Measurements from ENCODE around the gene CPVL.

The CPVL gene

DNA sequence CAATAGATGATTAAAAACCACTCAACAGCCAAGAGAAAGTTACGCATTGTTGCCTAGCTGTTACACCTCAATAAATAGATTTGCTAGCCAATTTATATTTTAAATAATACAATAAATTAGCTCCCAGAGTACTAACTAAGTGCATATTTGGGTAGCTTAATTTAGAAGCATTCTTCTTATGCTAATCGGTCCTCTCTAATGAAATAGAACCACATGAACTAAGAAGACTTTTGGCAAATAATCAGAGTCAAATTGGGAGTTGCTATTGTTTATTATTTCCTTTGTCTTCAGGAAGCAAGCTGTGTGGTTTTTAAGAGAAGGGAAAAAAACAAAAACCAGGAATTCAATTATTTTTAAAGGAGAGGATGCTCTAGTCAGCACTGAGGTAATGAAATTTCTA, 139.2 kb downstream of the CPVL start:
- DNase-seq (ENCODE audit: low read depth in 4 of 4, low spot score in 1 of 4), result no peak

DNA sequence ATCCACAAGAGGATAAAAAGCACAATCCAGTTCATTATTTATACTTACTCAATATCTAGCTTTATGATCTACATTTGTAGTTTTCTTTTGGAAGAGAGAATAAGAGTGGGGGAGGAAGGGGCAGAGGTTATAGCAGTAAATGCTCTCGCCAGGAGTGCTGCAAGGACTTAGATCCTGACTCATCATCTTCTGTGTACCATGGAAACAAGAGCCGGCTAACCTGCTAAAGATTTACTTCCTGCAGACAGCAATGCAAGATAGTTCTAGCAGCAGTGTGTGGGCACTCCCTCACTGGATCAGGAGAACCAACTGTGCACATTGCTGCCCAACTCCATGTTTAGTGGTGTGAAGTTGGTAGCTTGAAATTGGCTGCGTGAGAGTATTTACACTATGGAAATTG, 140.5 kb downstream of the CPVL start:
- no peak for DNase-seq (ENCODE audit: low read depth in 4 of 4, low spot score in 1 of 4)

DNA sequence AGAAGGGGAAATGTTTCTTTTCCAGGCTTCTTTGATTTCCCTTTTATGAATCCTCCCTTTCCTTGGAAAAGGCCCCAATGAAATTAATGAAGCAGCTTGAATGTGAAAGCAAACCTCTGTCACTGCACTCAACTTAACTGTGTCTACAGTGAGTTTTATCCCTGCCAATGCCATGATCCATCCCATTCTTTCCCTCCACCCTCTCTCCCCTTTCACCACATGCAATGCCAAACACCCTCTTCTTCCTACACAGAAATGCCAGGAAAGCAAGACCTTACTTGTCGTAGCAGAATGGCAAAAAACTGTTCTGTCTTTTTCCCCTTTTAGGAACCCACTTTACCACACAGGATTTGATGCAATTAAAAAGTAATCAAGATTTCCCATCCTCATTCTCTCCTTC, 140.9 kb downstream of the CPVL start:
- DNase-seq (ENCODE audit: low read depth in 4 of 4, low spot score in 1 of 4), result no peak

DNA sequence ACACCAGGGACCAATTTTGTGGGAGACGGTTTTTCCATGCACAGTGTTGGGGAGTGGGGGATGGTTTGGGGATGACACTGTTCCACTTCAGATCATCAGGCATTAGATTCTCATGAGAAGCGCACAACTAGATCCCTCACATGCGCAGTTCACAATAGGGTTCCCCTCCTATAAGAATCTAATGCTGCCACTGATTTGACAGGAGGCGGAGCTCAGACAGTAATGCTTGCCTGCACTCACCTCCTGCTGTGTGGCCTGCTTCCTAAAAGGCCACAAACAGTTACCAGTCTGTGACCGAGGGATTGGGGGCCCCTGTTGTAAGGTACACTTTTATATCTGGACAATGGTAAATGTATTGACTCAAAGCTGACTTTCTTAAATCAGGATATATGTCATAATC, 142.6 kb downstream of the CPVL start:
- no peak for DNase-seq (ENCODE audit: low read depth in 4 of 4, low spot score in 1 of 4)

DNA sequence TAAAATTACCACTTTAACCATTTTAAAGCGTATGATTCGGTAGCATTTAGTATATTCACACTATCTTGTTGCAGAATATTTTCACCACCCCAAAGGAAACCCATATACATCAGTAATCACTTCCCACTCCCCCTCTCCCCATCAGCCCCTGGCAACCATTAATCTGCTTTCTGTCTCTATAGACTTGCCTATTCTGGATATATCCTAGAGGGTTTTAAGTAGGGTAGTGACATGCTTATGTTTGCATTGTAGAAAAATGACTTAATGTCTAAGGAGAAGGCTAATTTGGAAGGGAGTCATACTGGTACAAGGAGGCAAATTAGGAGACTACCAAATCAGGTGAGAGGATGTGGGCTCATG, 145.6 kb downstream of the CPVL start:
- no peak for DNase-seq (ENCODE audit: low read depth in 4 of 4, low spot score in 1 of 4)

DNA sequence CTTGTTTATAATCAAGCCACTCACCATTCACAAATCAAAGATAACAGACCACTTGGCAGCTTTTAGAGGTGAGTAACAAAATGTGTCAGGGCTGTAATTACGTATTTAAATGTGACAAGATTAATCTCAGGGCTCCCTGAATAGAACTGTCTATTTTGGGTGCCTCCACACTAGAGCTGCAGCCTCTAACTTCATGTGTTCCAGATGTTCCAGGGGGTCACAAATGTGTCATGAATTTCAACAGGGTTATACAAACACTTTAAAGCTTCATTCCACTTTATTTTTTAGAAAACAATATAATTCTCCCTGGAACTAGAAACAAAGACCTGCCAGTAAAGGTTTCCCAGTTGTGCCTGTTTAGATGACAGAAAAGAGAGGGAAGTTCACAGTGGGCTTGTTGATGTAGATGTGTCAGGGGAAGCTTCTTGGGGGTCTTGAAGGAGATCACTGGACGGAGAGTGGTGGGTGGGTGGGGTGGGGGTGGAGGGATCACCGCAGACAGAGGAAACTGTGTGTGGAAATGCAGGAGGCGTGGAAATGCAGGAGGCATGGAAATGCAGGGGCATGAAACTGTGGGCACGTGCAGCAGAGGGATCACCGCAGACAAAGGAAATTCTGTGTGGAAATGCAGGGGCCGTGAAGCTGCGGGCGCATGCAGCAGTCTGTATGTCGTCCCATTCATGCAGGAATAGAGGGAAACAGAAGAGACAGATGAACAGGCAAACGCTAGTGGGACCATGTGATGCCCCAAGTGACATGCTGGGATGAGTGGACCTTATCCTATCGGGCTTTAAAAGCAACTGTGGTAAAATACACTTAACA, 146.2 kb downstream of the CPVL start:
- no peak for DNase-seq (ENCODE audit: low read depth in 4 of 4, low spot score in 1 of 4)

DNA sequence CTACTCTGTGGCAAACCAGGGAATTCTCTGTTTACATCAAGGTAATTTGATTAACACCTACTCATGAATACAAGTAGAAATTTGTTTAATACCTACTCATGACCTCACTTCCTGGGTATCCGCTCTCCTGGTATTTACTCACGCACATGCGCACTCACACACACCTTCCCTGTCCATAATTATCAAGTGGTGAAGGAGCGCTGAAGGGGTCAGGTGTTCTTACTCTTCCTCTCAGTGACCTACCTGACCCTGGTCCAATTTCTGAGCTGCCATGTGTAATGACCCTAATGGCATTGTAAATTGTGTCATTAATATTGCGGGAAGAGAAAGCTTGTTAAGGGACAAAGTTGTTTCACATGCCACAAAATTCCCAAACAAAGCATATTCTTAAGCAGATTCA, 146.9 kb downstream of the CPVL start:
- no peak for DNase-seq (ENCODE audit: low read depth in 4 of 4, low spot score in 1 of 4)

DNA sequence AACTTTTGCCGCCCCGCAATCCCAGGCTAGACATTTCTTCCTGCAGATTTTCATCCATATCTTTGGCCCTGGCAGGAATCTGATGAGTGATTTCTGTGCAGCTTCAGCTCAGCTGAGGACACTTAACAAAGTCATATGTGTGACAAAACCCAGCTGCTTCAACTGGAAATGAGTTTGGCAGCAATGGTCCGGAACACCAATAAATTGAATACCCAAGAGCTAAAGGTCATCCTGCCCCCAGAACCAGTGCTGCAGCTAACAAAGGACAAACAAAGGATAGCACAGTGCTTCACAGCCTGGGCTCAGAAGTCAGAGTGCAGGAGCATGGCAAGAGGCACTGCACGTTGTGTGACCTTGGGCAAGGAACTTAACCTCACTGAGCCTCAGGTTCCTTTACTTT, 148.2 kb downstream of the CPVL start:
- no peak for DNase-seq (ENCODE audit: low read depth in 4 of 4, low spot score in 1 of 4)

DNA sequence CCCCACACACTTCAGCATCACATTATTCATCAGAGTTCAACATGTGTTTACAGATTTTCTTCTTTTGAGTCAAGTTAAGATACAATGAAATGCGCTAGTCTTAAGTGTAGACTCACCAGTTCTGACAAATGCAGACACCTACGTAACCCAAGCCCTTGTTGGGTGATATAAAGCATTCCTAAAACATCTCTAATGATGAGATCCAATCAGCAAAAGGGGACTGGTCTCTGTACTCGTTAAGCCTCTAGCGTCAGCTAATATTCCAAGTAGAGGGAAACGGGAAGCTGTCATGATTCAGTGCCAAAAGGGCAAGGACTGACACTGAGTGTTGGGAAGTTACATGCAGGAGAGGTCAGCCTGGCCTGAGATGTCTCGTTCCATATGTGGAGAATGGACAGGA, 149.5 kb downstream of the CPVL start:
- DNase-seq (ENCODE audit: low read depth in 4 of 4, low spot score in 1 of 4), result no peak

DNA sequence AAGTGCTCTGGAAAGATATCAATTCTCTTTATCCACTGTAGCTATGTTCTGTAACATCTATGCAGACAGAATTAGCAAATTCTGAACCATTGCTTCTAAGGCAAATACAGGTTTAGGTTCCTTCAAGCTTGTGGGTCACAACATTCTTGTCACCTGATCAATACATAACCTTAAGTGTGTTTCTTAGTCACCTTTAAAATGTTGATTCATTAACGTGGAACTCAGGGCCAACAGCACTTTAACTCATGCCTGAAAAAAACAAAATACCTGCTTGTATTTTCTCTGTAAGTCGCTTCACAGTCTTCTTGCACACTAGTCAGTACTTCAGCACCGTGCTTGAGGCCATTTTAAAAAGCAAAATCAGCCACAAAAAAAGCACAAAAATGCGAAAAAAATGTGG, 153.0 kb downstream of the CPVL start:
- no peak for DNase-seq (ENCODE audit: low read depth in 4 of 4, low spot score in 1 of 4)

DNA sequence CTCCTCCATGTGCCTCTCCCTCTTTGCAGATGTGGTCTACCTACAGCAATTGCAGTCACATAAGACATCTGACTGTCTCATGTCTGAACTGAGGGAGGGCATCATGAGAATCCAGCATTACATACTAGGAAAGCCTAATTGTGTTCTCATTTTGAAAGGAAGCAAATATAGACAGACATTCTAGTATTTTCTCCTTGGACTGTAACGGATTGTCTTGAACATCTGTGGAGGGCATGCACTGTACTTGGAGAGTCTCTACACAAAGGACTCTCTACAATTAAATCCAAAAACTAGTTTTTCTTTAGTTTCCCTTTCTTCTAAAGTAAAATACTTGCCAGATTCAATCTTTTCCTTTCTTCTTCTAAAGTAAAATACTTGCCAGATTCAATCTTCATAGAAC, 153.5 kb downstream of the CPVL start:
- DNase-seq (ENCODE audit: low read depth in 4 of 4, low spot score in 1 of 4), result no peak

DNA sequence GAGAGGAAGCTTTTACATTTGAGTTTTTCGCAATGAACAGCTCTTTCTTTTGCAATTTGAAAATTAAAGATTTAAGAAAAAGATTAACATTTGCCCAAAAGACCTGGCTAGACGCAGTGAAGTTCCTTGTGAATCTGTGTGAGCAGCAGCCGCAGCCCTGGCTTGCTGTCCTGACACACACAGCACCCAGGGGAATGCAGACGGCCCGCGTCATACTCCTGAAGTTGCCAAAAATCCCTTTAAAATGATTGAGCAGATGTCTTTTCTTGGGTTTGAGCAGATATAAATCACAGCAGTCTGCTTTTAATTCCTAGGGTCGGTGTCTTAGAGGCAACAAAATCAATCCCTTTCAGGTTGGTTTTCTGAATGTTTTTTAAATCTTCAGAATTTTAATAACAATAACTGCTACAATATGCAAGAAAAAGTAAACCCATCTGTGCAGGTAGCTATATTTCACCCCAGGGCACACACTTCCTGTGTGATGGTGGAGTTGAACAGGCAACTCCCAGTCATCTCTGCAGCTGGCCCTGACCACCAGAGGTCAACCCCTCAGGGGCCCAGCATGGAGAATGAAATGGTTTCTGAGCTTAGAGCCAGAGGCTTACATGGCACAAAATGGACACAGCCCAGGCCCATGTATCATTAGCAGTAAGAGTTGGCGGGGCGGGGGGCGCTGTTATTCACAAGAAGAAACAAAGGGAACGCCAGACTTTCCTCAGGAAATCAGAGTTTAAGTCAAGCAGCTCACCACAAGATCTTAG, 156.0 kb downstream of the CPVL start:
- DNase-seq (ENCODE audit: low read depth in 4 of 4, low spot score in 1 of 4), result no peak

DNA sequence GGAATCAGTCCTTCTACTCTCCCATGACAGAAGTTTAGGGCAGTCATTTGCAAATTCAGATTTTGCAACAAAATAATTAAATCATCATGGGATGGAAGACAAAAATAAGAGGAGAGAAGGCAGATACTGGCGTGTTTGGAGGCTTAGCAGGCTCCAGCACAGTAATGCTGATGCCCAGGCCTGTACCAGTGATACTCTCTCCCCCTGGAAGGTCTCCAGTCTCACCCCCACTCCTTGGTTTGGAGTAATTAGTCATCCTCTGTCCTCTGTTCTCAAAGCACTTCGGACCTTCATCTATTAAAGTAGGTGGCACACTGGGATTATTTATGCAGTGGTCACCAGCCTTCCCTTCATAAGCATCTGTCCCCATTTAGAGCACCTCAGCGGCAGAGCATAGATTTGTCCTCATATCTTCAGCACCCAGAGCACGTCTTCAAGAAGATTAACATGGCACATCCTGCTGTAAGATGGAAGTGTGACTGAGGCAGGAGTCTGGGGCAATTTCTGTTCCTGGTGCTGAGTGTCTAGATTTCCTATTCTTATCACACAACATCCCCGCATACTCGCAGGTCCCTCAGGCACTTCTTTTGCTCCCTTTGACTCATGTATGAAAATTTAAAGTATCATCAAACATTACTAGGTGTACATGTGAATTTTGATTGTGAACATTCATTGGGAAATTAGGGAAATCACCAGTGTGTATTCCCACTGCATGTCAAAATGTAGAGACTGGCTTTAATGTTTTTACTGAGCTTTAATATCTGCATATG, 156.9 kb downstream of the CPVL start:
- no peak for DNase-seq (ENCODE audit: low read depth in 4 of 4, low spot score in 1 of 4)

DNA sequence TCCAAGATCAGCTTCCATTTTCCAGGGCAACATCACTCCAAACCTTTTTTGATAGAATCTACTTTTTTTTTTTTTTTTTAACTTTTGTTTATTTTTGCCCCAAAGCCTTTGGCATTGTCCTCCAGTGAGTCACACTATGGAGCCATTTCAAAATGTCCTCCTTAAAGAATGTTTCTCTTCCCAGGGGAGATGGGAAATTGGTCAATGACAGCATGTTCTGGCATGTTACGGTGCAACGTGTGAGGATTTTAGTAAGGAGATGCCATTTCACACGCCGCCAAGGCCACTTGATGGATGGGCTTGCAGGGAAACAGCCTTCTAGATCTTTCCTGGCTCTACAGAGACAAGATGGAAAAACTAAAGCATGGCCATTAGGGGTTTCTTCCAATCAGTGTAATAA, 157.5 kb downstream of the CPVL start:
- no peak for DNase-seq (ENCODE audit: low read depth in 4 of 4, low spot score in 1 of 4)

DNA sequence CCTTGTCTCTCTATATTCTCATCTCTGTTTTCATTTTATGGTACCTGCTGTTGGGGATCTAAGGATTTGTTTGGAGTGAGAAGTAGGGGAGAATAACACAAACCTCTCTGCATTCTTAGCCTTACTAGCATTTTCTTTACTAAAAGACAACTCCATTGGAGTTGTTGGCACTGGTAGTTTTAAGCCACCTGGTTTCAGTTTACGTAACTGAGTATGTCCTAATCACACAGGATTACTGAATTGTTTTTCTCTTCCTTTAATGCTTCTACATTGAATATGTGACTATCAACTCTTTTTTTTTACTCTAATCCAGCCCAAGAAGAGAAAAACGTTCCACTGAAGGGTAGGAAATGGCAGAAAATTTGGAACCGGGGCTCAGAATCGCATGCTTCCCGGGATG, 158.2 kb downstream of the CPVL start:
- DNase-seq (ENCODE audit: low read depth in 4 of 4, low spot score in 1 of 4), result no peak

DNA sequence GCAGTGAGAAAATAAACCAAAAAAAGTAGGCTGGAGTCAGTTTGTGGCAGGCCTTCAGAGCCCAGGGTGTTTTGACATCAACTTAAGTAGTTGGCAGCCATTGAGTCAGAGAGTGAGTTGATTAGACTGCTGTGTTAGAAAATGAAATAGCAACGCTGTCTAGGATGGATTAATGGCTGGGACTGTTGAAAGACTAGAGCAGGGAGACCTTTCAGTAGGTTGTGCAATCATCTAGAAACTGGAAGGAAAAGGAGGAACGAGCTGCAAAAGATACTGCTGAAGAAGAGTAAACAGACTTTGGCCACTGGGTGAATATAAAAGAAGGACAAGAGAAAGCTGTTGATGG, 159.6 kb downstream of the CPVL start:
- DNase-seq (ENCODE audit: low read depth in 4 of 4, low spot score in 1 of 4), result no peak

DNA sequence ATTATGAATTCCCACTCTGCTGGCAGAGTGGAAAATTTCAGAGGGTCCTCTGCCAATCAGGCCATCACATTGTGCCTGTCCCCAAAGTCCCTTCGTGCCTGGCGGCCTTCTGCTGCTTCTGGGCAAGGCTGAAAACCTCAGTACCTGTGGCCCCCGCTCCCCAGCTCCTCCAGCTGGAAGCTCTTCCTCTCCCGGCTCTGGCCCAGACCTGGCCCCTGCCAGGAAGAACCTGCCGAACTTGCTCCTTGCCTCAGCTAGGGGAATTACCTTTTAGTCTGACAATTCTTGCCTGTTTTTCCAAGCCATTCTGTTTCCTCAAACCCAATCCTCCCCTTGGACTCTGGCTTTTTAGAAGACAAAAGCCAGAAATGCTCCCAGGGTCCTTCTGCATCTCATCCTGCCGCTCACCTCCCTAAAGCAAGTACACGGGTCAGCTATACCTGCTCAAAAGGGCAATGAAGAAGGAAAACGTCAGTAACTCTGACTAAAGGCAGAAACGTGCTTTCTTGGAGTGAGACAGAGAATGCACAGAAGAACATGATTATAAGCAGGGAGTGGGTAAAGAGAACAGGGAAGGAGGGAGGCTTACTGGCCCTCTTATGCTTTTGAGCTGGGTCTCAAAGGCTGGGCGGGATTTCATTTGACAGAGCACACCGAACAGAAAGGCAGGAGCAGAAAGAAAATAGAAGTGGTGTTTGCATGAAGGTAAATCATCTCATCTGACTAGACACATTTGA, 160.1 kb downstream of the CPVL start:
- DNase-seq (ENCODE audit: low read depth in 4 of 4, low spot score in 1 of 4), result no peak

DNA sequence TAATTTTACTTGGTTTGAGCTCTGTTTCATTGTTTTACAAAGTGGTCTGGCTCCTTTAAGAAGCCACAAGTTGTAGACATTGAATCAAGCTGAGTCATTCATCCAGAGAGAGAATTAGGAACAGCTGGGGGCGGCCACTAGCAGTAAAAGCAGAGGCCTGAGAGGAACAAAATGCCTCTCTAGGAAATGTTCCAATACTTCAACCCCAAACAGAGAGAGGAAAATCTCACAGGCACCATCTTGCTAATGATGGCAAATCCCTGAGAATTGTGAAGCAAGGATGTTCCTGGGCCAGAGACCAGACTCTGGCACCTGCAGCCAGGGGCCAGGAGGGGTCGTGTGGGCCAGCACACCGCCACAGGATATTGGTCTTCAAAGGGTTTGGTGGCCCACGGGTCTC, 161.7 kb downstream of the CPVL start:
- no peak for DNase-seq (ENCODE audit: low read depth in 4 of 4, low spot score in 1 of 4)

DNA sequence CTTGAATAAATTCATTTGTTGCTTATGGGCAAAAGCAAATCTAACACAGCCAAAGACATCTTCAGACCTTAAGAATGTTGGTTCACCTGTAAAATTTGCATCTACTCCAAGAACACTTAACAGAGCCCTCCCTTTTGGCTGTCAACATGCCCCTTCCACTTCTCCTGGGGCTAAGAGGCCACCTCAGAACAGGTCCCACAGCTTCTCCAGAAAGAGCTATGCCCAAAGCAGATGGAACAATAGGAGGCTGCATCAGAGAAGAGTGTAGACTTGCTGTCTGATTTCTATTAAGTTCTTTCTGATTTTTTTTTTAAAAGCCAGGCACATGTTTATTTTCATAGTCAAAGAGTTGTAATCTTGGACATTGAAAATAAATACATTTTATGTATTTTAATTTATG, 162.1 kb downstream of the CPVL start:
- no peak for DNase-seq (ENCODE audit: low read depth in 4 of 4, low spot score in 1 of 4)

DNA sequence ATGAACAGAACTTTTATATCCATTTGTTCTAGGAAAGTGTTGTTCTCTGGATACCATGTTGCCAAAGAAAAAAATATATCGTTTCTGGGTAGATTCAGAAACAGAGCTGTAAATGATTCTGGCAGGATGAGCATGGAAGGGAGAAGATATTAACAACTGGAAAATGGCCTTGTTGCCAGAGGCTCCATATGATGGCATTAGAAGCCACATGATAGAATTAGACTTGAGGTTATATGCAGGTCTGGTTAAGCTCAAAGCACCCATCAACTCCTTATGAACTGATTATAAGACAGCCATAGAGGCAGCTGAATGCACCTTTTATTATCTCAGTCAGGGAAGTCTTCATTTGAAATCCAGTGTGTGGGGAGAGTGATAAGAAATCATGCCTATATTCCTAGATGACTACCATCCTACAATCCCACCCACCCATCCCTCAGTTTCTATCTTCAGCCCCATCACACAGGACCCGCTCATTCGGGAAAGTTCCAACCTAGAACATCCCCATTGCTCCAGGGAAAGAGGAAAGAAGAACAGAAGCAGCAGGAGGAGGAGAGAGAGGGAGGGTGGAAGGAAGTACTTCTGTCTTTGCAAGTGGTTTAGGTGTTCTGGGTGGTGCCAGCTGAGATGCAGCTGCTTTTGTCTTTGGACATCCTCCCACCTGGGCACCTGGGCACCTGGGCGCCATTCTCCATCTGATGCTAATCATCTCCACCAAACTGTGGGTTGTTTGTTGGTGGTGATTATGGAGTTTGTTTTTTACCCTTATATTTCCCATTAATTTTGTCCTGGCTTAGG, 162.7 kb downstream of the CPVL start:
- DNase-seq (ENCODE audit: low read depth in 4 of 4, low spot score in 1 of 4), result no peak

DNA sequence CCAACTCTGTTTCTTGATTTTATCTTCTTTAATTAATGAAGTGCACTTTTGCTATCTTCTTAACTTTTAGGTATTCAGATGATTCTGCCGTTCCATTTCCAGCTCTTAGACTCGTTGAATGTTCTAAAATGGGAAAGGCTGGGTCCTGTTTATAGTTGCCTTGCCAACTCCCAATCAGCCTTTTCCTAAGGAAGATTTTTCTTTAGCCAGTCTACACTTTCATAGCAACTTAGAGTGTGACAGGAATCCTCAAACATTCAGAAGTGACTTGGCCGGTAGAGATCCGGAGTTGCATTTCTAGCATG, 165.2 kb downstream of the CPVL start:
- DNase-seq (ENCODE audit: low read depth in 4 of 4, low spot score in 1 of 4), result no peak

Measured in stimulated activated CD4-positive, alpha-beta T cell treated with anti-CD3 and anti-CD28 coated beads, Interleukin-1b, Interleukin-23, amount 100 ng/mL, for 24 hours (primary cell).